Suprapubic skin (tissue), 4 donors: ENCODE results near the gene TRIO.

Experiments used
- POLR2A ChIP-seq, 2 donors: fragments of 450-650 bp; IDR thresholded peaks; one replicate each; pipeline ENCODE4 v1.6.1; 2017; ENCODE audit warnings: antibody characterized with exemption in 2 of 2, mild to moderate bottlenecking in 2 of 2, moderate library complexity in 2 of 2
- POLR2AphosphoS5 ChIP-seq, 3 donors: sonication (generic); formaldehyde crosslinking; IDR thresholded peaks; one replicate each; pipeline ENCODE4 v1.6.1; 2017; ENCODE audit warnings: antibody characterized with exemption in 3 of 3
- TF ChIP-seq, protein P1 (sequence below), 2 donors: fragments of 200-600 bp in 1 of 2; fragments of 450-650 bp in 1 of 2; sonication (generic) in 1 of 2; IDR thresholded peaks; one replicate each; pipeline ENCODE4 v1.5.1; 2016 to 2019; ENCODE audit warnings: antibody characterized with exemption in 2 of 2, mild to moderate bottlenecking in 1 of 2, moderate library complexity in 1 of 2

DNA sequence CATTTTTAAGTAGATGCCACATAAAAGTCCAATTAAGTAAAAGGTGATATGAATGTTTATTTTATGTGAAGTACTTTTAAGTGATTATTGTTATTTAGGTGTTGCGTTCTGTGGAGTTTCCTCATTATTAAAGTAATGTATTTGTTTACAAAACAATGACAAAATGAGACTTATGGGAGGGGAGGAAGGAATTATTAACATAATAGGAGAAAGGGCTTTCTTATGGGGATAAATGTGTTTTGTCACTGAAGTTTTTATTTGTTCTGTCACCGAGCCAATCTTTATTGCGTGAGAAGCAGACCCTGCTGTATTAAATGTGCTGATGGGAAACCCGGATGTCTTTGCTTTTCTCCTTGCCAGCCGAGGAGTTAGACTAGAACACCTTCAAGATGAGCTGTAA lies 44.5 kb downstream of the TRIO start:
- TF ChIP-seq, protein P1, sequence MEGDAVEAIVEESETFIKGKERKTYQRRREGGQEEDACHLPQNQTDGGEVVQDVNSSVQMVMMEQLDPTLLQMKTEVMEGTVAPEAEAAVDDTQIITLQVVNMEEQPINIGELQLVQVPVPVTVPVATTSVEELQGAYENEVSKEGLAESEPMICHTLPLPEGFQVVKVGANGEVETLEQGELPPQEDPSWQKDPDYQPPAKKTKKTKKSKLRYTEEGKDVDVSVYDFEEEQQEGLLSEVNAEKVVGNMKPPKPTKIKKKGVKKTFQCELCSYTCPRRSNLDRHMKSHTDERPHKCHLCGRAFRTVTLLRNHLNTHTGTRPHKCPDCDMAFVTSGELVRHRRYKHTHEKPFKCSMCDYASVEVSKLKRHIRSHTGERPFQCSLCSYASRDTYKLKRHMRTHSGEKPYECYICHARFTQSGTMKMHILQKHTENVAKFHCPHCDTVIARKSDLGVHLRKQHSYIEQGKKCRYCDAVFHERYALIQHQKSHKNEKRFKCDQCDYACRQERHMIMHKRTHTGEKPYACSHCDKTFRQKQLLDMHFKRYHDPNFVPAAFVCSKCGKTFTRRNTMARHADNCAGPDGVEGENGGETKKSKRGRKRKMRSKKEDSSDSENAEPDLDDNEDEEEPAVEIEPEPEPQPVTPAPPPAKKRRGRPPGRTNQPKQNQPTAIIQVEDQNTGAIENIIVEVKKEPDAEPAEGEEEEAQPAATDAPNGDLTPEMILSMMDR (IDR thresholded peaks at IDR 0.05), result no peak
- TF ChIP-seq POLR2A (IDR thresholded peaks at IDR 0.05) (no peak), POLR2AphosphoS5 (IDR thresholded peaks at IDR 0.05) (no peak)
